ENCODE results near the gene GUK1.

DNA sequence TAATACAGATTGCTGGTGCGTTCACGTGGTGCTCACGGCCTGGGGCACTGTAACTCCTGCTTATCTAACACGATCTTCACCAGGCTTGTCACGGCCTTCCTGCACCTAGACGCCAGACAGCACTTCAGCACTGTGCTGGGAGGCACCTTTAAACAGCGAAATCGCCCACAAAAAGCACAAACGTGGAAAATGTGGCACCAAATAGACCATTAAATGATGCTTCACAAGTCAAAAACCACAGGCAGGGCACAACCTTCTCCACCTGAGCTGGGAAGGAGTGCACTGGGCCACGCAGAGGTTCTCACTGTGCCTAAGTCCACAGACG is 45.5 kb downstream of the GUK1 start:
- TF ChIP-seq EP300 (IDR thresholded peaks at IDR 0.05; ENCODE audit: borderline replicate concordance) (no peak), CEBPB (IDR thresholded peaks at IDR 0.05) (no peak), RAD21 (IDR thresholded peaks at IDR 0.05; ENCODE audit: low read depth) (no peak), ZBTB7A (IDR thresholded peaks at IDR 0.05; ENCODE audit: low read depth) (no peak), TAF1 (IDR thresholded peaks at IDR 0.05; ENCODE audit: low read depth) (no peak), FOXM1 (IDR thresholded peaks at IDR 0.05; ENCODE audit: borderline replicate concordance, low read depth) (no peak), CREB1 (IDR thresholded peaks at IDR 0.05; ENCODE audit: low read depth) (no peak), NFIC (IDR thresholded peaks at IDR 0.05) (no peak), YY1 (IDR thresholded peaks at IDR 0.05; ENCODE audit: low read depth) (no peak)
- TF ChIP-seq, protein P1, sequence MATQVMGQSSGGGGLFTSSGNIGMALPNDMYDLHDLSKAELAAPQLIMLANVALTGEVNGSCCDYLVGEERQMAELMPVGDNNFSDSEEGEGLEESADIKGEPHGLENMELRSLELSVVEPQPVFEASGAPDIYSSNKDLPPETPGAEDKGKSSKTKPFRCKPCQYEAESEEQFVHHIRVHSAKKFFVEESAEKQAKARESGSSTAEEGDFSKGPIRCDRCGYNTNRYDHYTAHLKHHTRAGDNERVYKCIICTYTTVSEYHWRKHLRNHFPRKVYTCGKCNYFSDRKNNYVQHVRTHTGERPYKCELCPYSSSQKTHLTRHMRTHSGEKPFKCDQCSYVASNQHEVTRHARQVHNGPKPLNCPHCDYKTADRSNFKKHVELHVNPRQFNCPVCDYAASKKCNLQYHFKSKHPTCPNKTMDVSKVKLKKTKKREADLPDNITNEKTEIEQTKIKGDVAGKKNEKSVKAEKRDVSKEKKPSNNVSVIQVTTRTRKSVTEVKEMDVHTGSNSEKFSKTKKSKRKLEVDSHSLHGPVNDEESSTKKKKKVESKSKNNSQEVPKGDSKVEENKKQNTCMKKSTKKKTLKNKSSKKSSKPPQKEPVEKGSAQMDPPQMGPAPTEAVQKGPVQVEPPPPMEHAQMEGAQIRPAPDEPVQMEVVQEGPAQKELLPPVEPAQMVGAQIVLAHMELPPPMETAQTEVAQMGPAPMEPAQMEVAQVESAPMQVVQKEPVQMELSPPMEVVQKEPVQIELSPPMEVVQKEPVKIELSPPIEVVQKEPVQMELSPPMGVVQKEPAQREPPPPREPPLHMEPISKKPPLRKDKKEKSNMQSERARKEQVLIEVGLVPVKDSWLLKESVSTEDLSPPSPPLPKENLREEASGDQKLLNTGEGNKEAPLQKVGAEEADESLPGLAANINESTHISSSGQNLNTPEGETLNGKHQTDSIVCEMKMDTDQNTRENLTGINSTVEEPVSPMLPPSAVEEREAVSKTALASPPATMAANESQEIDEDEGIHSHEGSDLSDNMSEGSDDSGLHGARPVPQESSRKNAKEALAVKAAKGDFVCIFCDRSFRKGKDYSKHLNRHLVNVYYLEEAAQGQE (IDR thresholded peaks at IDR 0.05; ENCODE audit: low read depth) = no peak
